HG03280 (cell line): Measurements from ENCODE around the gene FOXN1.
"Not testable (repeated sequence)": the region's sequence is repeated elsewhere in the genome, so short reads cannot be mapped to it uniquely, and the experiment has no call there.

Experiments
- ATAC-seq: cut with Tn5 transposase; IDR thresholded peaks from one replicate; pipeline ENCODE4 v1.9.1; 2021; ENCODE audit warnings: mild to moderate bottlenecking, moderate library complexity; ENCODE audit not compliant: unreplicated experiment

FOXN1 gene, protein sequence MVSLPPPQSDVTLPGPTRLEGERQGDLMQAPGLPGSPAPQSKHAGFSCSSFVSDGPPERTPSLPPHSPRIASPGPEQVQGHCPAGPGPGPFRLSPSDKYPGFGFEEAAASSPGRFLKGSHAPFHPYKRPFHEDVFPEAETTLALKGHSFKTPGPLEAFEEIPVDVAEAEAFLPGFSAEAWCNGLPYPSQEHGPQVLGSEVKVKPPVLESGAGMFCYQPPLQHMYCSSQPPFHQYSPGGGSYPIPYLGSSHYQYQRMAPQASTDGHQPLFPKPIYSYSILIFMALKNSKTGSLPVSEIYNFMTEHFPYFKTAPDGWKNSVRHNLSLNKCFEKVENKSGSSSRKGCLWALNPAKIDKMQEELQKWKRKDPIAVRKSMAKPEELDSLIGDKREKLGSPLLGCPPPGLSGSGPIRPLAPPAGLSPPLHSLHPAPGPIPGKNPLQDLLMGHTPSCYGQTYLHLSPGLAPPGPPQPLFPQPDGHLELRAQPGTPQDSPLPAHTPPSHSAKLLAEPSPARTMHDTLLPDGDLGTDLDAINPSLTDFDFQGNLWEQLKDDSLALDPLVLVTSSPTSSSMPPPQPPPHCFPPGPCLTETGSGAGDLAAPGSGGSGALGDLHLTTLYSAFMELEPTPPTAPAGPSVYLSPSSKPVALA

DNA sequence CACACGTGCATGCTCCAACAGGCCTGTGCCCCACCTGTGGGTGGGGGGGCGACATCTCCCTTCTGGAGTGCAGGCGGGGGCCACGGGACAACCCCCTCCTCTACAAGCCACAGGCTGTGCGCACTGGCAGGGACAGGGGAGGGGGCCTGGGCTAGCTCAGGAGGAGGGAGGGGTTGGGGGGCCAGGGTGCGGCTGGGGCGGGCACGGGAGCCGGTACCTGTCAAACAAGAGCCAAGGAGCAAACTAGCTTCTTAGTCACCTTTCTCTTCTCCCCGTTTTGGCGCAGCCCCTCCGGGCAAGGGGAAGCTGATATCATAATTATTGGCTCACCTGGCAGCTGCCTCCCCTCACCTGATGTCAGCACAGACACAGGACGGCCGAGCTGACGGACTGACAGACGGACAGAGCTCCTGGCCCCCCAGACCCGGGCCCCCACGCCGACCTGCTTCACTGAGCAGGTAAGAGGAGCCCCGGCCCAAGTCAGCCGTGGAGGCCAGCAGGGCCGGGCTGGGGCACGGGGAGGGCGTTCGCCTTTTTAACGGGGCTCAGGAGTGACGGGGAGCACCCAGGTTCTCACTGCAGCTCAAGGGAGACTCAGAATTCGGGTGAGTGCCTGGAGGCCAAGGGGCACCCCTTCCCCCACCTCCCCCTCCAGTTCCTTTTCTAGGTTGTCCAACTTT lies at the start of gene FOXN1:
TSS of gene FOXN1 (plus strand) at position 363 of the 680 bp plus-strand sequence. CDS start 17,622 bp downstream, outside the sequence.
- ATAC-seq = no peak

DNA sequence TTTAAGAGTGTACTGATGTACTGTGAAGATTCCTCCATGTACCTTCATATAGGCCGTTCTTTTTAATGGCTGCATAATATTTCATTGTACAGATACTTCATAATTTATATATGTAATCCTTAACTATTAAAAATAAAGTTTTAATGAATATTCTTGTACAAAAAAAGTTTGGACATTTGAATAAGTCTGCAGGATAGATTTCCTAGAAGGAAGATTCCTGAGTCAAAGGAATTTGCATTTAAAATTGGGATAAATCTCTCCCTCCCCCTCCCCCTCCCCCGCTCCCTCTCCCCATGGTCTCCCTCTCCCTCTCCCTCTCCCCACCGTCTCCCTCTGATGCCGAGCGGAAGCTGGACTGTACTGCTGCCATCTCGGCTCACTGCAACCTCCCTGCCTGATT lies 48.3 kb upstream of the FOXN1 start:
- no peak for ATAC-seq

DNA sequence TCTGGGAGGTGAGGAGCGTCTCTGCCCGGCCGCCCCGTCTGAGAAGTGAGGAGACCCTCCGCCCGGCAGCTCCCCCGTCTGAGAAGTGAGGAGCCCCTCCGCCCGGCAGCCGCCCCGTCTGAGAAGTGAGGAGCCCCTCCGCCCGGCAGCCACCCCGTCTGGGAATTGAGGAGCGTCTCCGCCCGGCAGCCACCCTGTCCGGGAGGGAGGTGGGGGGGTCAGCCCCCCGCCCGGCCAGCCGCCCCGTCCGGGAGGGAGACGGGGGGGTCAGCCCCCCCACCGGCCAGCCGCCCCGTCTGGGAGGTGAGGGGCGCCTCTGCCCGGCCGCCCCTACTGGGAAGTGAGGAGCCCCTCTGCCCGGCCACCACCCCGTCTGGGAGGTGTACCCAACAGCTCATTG lies 47.3 kb upstream of the FOXN1 start:
- not testable (repeated sequence) for ATAC-seq

DNA sequence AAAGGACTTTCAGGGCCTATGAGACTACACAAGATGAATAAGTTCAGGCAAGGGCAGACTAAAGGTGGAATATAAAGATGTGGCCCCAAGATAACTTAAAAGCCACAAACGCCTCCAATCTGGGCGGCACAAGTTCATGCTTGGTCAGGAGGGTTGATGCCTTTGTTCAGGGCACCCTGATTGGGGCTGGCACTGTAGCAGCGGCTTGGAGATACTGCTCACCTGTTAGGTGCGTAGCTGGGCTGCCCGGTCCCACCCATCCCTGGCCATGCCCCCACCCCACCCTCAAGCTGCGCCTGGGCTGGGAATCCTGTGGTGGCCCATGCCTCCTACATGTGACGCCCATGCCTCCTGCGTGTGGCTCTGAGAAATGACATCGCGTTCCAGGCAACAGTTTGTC lies 45.2 kb upstream of the FOXN1 start:
- no peak for ATAC-seq

DNA sequence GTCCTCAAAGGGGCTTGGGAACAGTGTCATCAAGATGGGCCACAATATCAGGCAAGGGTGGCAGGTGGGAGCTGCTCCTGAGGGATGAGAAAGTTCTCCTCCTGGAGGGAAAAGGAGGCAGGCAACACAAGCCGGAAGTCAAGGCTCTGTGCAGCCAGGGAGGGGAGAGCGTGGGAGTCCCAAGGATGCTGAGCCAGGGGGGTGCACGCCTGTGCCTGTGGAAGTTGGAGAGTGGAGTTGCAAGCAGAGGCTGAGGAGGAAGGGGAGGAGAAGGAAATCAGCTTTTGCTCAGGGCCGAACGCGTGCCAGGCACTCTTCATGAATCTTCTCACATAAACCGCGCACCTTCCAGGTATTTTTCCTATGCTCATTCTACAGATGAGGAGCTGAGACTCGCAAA lies 40.1 kb upstream of the FOXN1 start:
- no peak for ATAC-seq

DNA sequence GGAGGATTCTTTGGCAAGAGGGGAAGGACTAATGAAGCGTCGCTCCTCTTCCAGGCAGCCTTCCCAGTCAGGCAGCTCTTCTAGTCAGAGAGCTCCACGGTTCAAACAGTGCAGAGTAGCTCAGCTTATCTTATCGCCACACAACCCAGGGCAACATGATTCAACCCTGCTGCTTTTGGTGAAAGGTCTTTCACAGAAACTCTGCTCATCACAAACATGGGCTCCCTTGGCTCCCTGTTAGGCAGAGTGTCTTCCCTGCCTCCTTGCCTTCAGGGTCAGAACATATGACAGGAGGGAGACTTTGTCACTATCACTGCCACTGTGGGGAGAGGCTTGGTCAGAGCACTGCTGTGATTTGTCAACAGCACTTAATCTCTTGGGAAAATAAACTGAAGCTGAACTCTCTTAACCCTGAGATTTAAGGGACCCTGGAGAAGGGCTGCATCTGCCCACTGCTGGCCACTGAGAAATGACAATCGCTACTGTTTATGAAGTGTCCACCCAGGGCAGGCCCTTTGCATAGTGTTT lies 39.6 kb upstream of the FOXN1 start:
- ATAC-seq = no peak

DNA sequence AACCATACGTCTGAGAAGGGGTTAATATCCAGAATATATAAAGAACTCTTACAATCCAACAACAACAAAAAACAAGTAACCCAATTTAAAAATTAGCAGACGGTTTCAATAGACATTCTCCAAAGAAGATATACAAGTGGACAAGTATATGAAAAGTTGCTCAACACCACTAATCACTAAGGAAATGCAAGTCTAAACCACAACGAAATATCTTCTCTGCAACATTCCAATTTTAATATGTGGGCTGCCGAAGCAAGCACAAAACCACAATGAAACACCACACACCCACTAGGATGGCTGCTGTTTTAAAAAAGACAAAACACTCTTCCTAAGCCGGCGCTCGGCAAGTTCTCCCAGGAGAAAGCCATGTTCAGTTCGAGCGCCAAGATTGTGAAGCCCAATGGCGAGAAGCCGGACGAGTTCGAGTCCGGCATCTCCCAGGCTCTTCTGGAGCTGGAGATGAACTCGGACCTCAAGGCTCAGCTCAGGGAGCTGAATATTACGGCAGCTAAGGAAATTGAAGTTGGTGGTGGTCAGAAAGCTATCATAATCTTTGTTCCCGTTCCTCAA lies 38.6 kb upstream of the FOXN1 start:
- no peak for ATAC-seq

DNA sequence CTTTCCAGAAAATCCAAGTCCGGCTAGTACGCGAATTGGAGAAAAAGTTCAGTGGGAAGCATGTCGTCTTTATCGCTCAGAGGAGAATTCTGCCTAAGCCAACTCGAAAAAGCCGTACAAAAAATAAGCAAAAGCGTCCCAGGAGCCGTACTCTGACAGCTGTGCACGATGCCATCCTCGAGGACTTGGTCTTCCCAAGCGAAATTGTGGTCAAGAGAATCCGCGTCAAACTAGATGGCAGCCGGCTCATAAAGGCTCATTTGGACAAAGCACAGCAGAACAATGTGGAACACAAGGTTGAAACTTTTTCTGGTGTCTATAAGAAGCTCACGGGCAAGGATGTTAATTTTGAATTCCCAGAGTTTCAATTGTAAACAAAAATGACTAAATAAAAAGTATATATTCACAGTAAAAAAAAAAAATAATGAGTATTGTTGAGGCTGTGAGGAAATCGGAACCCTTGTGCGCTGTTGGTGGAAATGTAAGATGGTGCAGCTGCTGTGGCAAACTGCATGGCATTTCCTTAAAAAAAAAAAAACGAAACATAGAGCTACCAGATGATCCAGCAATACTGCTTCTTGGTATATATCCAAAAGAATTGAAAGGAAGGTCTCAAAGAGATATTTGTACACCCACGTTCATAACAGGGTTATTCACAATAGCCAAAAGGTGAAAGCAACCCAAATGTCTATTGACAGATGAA lies 38.0 kb upstream of the FOXN1 start:
- ATAC-seq = not testable (repeated sequence)

DNA sequence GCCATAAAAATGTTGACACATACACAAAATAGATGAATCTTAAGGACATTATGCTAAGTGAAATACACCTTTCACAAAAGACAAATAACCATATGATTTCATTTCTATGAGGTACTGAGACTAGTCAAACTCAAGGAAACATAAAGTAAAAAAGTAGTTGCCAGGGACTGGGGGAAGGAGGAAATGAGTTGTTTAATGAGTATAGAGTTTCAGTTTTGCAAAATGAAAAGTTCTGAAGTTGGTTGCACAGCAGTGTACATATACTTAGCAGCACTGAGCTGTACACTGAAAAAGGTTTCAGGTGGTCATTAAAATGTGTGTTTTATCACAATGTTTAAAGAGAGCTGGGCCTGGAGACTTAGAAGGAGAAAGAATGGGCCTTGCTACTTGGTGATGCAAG lies 37.4 kb upstream of the FOXN1 start:
- no peak for ATAC-seq

DNA sequence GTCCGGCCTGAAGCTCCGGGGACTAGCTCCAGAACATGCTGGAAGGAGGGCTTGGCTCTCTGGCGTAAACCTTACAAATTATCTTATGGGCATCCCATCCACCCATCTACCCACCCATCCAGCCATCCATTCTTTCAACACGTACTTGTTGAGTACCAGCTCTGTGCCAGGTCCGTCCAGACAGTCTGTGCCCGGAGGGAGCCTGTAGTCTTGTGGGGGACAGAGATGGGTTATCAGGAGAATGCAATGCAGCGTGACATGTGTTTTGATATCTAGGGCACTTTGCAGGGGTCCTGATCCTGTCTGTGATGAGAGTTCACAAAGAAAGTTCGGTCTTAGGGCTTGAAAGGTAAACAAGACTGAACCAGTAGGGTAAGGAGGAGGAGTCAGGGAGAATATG lies 36.8 kb upstream of the FOXN1 start:
- ATAC-seq = no peak

DNA sequence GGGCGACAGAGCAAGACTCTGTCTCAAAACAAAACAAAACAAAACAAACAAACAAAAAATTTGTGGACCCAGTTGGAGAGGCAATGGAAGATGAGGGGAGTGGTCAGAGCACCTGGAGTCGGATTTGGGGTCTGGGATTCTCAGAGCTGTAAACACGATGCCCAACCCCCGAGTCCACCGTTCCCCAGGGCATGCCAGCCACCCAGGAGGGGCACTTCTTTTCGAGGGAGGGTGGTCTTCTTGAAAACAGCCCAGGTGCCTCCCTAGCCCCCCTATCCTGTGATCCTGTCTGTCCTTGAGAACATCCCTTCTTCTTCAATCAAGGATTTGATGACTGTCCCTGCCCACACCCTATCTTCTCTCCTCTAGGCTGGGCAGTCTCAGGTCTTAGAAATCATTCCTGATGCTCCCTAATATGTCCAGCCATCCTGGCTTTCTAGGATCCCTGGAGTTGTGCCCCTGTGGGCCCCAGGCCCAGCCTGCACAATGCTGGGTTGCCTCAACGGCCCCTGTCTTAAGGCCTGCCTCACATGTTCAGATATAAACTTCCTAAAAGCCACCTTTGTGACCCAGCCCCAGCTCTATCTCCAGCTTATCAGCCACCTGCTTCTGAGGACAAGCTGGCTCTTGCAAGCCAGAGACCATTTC lies 35.8 kb upstream of the FOXN1 start:
- ATAC-seq = no peak

DNA sequence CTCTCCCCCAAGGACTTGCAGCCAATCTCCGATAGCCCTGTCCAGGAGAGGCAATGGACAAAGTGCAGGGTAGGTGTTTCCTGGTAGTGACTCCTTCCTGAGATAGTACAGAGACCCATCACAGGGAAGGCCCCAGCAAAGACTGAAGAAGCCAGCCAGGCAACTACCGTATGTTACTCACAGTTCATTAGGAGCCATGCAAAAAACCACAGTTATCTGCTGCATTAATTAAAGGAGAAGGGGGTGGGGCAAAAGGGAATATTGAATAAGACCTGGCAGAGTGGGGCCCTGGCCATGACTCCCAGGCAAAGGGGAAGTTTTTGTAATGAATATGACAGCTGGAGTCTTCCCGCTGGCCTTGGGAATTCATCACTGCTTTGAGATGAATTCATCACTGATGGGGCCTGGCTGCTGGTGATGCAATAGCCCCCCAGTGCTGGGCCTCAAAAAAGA lies 35.2 kb upstream of the FOXN1 start:
- no peak for ATAC-seq

DNA sequence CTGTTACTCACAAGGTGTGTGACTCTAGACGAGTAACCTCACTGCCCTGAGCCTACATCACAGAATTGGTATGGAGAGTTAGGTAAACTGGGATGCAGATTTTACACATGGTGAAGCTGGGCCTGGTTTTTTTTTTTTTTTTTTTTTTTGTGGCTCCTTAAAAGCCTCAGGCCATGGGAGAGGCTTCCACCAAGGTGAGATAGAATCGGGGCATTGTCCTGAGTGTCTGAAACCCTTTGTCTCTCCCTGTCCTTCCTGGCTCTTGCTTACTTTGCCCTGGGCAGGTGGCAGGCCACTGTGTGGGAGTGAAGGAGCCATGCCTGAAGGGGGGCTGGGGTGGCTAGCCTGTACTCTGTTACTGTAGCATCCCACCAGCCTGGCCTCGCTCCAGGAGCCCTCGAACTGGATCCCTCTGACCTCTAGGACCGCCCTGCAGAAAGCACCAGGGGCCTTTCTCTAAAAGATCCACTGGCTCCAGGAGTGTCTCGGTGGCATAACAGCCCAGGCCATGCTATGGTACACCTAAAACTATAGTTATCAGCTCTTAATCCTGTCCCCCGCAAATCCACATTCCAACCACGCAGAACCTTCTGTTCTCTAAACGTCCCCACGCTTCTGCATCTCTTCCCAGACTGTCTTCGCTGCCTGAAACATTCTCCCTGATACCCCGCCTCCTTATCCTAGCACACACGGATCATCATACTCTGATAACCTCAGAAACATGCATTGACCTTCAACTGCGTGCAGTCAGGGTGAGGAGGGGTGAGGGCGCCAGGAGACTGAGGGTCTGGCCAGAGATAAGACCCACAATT lies 34.4 kb upstream of the FOXN1 start:
- ATAC-seq = no peak

DNA sequence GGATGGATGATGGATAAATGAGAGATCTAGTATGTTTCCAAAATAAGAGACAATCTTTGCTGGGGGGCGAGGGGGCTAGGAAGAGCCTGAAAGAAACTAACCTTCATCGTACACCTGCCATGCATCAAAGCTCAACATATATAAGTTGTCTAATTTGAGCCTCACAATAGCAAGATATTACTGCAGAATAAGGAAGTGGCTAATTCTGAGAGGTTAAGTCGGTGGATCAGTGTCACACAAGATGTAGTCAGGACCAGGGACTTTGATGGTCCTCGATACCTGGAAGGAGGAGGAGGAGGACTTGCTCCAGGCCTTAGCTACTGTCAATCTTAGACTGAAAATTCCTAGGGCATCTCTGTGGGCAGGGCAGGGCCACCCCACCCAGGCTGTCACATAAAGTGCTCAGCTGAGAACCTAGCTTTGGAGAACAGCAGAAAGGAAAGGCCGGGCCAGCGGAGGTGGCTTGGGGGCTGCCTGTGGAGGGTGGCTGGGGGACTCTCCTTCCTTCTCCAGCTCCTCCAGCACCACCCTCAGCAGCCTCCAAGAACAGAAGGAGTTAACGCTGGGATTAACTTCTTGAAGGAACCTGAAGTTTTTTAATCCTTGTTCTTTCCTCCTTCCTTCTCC lies 33.2 kb upstream of the FOXN1 start:
- ATAC-seq = no peak

DNA sequence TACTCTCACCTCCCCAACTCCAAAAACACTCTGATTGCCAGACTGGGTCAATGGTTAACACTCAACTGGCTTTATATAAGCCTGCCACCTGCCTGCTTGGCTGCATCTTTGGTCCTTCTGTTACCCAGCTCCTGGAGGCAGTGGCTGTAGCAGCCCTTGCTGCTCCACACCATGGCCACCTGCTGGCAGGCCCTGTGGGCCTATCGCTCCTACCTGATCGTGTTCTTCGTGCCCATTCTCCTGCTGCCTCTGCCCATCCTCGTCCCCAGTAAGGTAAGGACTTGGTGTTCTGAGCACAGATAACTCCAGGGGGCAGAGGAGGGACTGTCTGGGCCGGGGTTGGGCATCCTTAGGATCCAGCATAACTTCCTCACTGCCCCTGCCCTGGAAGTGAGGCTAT lies 32.6 kb upstream of the FOXN1 start, which contains the start of gene SLC13A2:
TSS of gene SLC13A2 (plus strand) at position 103 of the 400 bp plus-strand sequence. CDS start at position 172, 69 bp downstream.
- no peak for ATAC-seq

DNA sequence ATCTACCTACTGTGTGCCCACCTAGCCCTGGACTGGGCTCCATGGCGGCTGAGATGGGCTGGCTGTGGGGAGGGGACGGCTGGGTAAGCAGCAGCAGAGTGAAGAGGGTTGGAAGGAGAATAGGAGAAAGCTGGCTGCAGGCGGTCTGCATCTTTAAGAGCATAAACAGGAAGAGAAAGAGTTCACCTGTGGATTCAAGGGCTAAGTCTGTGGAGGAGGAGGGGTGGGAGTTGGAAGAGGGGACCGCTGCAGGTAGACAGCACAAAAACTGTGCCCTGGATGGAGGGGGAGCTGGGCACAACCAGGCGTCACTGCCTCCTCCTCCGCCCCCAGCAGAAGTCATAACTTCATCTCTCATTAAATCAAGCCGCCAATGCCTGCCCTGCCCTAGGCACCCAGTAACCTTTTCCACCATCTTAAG lies 32.0 kb upstream of the FOXN1 start:
- ATAC-seq = no peak

DNA sequence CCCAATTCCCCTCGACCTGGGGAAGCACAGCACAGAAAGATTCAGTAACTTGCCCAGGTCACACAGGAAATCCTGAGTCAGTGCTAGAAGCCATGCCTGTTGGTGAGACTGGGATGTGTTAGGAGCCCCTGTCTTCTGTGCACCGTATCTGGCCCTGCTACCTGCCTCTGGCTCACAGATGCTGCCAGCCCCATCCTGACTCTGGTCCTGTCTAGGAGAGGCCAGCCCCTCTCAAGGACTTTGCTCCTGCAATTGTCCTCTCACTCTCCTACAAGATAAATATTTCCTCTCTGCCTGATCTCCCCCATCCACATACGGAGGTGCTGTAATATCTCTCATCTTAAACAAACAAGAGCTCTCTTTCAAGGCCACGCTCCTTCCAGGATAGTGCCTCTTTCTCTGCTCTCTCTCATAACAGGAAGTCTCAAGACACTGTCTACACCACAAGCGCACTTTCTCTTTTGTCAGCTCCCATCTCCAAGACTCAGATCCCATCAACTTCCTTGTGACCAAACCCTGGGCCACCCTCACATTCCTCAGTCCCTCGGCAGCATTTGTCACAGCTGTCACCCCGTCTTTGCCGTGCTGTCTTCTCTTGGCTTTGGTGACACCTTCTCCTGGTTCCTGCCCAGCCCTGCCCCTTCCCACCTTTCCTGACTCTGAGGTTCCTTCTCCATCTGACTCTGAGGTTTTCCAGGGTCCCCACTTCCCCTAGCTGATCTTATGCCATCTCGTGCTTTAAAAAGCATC lies 30.8 kb upstream of the FOXN1 start:
- ATAC-seq = no peak
